Erythroblast (primary cell): ENCODE data around the gene TTC7B.

Source experiments
- GATA1 ChIP-seq: IDR thresholded peaks from 2 replicates; pipeline ENCODE4 v1.6.1; 2011; ENCODE audit warnings: low read depth, mild to moderate bottlenecking, control low read depth, low read length, moderate library complexity
- POLR2A ChIP-seq: IDR thresholded peaks from 2 replicates; pipeline ENCODE4 v1.6.1; 2011; ENCODE audit warnings: mild to moderate bottlenecking, low read length

DNA sequence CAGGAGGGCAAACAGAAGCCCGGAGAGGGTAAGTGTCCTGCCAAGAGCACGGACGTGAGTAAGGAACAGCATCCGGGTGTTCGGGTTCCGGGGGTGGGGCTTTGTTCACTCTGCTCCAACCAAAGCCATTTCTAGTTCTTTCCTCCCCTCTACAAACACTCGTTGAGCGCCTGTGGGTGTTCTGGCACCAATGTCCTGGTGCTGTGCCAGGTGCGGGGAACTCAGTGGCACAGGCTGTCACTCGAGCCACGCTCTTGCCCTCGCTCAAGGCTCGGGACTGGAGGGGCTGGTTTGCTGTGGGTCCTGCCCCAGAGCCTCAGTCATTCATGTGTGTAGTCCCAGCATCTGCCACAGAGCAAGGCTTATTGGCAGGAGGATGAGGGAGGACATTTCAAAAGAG, 261.9 kb downstream of the TTC7B start:
- TF ChIP-seq POLR2A: no peak
- TF ChIP-seq GATA1: no peak
